HG02678 (cell line): ENCODE results near the gene PTGFRN.
"Not testable (repeated sequence)": the region's sequence is repeated elsewhere in the genome, so short reads cannot be mapped to it uniquely, and the experiment has no call there.

Experiments
- ATAC-seq: cut with Tn5 transposase; IDR thresholded peaks from one replicate; pipeline ENCODE4 v1.9.1; 2021; ENCODE audit warnings: mild to moderate bottlenecking, moderate library complexity; ENCODE audit not compliant: unreplicated experiment

PTGFRN gene

DNA sequence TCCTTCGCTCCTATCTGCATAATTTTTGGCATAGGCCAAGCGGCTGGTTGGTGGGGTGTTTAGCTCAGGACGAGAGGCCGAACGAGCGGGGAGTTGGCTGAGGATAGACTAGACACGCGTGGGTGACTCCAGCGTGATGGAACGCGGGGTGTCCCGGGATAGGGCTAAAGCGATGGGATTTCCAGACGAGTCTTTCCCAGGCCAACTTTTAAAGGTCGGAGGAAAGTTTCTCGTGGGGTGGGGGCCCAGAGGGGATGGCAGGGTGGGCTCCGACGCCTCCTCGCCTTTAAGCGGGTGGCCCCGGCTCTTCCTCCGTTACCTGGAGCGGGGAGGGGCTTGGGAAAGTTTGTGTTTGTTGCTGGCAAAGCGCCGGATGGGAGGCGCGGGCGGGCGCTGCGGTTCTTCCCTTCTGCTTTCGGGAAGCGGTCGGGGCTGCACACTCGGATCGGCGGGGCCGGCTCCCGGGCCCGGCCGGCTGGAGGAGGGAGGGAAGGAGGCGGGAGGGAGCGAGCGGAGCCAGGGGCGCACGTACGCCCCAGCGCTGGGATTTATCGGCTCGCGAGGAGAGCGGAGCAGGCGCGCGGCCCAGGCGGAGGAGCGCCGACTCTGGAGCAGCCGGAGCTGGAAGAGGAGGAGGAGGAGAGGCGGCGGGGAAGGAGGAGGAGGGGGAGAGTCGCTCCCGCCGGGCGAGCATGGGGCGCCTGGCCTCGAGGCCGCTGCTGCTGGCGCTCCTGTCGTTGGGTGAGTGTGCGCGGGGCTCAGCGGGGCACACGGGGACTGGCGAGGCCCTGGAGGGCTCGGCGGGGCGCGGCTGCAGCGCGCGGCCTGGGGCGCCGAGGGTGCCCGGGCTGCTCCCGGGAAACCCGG is at the start of gene PTGFRN:
Gene PTGFRN (plus strand): TSS at position 405 of the 867 bp plus-strand sequence. CDS start 288 bp downstream, at position 693.
- no peak for ATAC-seq

GRCh38 chr1:116860167-116860566 is 49.5 kb upstream of the PTGFRN start:
- ATAC-seq, result not testable (repeated sequence)

DNA sequence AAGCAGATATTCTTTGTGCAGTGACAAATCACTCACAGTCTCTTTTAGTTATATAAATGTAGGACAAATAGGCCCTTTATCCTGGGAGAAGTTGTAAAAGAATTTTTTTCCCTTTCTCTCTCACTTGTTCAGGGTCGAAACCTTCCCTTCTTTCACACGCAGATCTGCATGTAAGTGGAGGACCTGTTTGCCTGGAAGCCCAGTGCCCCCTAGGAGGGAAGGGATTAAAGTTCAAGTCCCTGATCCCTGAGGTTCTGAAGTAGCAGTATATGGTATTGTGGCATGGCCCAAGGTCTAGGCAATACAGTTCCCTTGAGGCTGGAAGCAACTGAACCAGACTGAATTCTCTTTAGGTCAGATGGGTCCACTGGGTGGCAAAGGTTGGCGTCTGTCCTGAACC is 48.6 kb upstream of the PTGFRN start:
- no peak for ATAC-seq

- ATAC-seq, result not testable (repeated sequence)
Measured at GRCh38 chr1:116863031-116863430, 46.7 kb upstream of the PTGFRN start.

- not testable (repeated sequence) for ATAC-seq
Measured at GRCh38 chr1:116866478-116866877, 43.2 kb upstream of the PTGFRN start.

GRCh38 chr1:116868385-116868784 is 41.3 kb upstream of the PTGFRN start:
- ATAC-seq, result no peak

DNA sequence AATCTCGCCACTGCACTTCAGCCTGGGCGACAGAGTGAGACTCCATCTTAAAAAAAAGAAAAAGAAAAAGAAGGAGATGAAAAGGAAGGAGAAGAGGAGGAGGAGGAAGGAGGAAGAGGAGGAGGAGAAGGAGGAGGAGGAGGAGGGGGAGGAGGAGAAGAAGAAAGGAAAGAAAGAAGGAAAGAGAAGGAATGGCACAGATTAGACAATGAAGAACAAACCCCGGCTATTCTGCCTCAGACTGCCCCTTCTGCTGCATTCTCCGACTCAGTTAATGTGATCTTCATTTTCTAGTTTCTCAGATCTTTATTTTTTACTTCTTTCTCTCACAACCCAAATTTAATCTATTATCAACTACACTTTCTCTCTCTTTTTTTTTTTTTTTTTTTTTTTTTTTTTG is 40.1 kb upstream of the PTGFRN start:
- ATAC-seq, result no peak

DNA sequence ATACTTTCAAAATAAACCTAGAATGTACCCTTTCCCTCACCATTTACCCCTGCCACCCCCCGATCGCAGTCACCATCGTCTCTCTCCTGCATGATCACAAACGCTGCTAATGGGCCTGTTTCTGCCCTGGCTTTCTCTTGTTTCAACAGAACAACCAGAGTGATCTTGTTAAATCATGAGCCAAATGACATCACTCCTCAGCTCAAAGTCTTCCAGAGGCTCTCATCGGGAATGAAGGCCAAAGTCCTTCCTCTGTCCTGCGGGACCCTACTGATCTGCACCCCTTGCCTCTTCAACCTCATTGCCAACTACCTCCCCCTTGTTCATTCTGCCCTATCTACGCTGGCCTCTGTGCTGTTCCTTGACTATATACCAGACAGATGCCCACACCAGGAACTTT is 39.4 kb upstream of the PTGFRN start:
- no peak for ATAC-seq

- no peak for ATAC-seq
Measured at GRCh38 chr1:116871779-116872146, 38.0 kb upstream of the PTGFRN start.

- ATAC-seq, result no peak
Measured at GRCh38 chr1:116873680-116874271, 35.9 kb upstream of the PTGFRN start.

- no peak for ATAC-seq
Measured at GRCh38 chr1:116874733-116875249, 34.9 kb upstream of the PTGFRN start.

DNA sequence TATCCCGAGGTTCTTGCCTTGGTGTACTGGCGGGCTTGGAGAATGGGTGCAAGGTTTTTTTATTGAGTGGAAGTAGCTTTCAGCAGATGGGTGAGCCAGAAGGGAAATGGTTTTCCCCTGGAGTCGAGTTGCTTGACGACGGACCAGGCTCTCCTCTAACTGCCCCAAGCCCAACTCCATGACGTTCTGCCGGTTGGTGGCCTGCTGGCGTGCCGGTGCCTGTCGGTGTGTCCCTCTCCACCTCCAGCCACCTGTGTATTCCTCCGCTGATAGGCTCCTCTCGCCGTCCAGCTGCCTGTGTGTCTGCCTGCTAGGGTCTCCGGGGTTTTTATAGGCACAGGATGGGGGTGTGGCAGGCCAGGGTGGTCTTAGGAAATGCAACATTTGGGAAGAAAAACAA is 34.3 kb upstream of the PTGFRN start:
- no peak for ATAC-seq

DNA sequence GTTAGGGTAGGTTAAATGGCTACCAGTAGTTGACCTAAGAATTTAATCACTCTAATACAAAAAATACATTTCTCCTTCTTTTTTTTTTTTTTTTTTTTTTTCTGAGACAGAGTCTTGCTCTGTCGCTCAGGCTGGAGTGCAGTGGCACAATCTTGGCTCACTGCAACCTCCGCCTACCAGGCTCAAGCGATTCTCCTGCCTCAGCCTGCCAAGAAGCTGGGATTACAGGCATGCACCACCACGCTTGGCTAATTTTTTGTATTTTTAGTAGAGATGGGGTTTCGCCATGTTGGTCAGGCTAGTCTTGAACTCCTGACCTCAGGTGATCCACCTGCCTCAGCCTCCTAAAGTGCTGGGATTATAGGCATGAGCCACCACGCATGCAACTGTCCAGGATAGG is 33.8 kb upstream of the PTGFRN start:
- ATAC-seq, result not testable (repeated sequence)

DNA sequence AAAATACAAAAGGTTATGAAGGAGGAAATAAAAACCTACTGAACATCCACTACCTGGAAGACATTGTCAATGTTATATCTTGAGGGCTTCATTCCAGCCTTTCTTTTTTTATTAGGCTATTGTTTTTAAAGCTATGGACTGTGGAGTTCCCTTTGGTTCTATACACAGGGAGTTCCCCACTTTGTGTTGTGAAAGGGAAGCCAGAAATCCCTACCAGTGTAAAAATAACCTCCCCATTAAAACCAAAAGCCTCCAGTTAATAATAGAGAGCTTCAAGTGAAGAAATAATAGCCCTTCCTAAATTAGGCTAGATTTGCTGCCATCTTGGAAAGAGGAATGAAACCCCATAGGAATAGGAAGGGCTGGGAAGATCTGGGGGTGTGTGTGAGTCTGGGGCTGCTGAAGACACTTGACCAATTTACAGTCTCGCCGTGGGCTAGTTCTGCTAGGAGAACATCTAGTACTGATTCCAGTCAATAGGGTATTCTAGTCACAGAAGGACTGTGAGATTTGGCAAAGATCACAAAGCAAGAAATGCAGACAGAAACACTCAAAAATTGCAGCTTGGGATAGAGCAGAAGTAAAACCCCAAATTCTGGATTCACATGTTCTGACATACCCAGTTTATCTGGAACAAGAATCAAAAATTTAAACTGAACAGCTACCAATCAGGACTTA is 32.4 kb upstream of the PTGFRN start:
- no peak for ATAC-seq

GRCh38 chr1:116878804-116879477 is 30.8 kb upstream of the PTGFRN start:
- peak; percentile 49 for ATAC-seq

GRCh38 chr1:116879478-116880133 is 30.1 kb upstream of the PTGFRN start:
- no peak for ATAC-seq

DNA sequence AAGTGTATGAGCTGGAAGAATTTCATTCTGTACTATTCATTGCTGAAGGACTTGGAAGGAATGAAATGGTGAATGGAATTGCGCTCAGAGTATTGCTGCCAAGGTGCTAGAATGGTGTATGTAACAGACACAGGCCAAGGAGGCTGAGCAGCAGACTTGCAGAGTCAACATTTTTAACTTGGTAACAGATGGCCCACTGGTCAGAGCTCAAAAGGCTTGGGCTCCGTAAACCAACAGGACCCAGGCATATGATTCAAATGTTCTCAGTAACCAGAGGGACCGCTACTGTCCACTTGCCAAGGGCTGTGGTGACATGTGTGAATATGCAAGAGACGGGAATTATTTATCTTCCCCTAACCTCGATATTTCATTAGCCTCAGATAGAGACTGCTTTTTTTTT is 28.8 kb upstream of the PTGFRN start:
- ATAC-seq, result no peak

DNA sequence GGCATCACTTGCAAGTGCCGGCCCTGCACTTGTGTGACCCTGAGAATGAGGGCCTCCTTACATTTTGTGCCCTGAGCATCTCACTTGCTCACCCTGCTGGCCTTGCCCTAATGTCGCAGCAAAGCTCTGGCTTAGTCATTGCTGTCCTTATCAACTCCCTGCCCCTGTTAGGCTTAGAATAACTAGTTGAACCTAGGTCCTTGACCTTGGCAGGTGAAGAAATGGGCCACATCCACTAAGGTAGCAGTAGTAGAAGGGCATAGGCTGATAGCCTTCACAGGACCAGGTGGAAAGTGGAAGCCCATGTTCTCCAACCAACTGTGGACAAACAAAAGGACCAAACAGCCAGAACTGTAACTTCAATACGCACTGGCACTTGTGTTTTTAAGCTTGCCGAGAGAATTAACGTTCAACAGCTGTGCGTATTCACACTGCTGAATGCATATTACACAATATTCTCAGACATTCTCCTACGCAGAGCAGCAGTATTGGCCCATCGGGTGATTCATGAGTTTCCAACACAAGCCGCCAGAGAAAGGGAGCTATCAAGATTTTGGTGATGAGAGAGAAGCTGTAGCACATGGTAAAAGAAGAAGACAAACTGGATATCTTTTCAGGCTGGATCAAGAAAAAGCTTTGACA is 27.7 kb upstream of the PTGFRN start:
- no peak for ATAC-seq

DNA sequence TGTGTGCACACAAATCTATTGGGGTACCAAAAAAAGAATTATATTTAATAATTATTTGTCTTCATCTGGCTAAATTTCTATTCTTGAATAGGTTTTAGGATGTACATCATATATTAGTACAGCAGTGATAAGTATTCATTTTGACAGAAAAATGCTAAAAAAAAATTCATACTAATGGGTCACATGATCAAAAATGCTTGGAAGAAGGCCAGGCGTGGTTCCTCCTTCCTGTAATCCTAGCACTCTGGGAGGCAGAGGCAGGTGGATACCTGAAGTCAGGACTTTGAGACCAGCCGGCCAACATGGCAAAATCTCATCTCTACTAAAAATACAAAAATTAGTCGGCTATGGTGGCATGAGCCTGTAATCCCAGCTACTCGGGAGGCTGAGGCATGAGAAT is 26.9 kb upstream of the PTGFRN start:
- ATAC-seq, result no peak

DNA sequence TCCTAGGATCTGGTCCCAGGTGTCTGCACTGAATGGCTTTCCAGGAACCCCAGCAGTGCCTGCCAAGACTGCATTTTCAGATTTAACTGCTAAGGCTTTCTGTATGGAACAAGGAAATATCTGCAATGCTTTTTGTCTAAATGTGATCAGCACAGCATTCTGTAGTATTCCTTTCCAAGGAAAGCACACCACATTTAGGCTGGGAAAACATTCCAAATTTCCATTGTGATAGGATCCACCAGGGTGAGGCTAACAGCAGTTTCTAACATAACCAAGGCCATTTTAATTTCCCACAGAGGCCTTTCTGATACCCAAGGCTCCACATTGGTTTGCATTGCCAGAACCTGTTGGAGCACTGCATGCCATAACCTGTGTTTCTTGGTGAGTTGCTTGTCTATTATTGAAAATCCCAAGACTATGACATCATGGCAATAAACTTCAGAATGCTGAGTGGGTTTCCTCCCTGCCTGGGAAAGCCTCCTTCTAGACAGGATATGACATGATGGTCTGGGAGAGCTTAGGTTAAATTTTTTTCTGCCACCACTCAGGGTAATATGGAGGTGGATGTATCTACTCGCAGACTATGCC is 23.3 kb upstream of the PTGFRN start:
- ATAC-seq, result no peak
